ENCODE measurements around the gene PMPCA. TPM values are rescaled to one million over a fixed set of nuclear protein-coding genes. Genes with fewer than 3 reads are reported as not detected.

The PMPCA gene
- total and polyA plus RNA-seq, 2 donors (not counting 3 experiments of a cell fraction or from before 2014, with no cell fraction given): 69.0 to 75.3 TPM

DNA sequence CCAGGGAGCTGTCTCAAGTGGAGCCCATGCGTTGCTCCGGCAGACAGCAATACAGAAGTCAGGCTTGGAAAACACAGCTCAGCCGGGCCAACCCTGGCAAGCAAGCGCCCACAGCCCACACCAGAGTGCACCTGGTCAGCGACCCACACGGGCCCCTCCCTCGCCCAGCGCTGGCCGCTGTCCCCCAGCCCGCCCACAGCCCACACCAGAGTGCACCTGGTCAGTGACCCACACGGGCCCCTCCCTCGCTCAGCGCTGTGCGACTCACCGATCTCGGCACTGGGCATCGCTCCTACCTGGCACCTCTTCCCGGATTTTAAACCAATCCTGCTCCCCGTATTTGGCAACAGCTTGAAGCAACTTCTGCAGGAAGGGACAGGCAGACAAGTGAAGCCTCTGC is 23.2 kb upstream of the PMPCA start:
- H3K4me2 ChIP-seq (ENCODE audit: insufficient read depth, low read length): no peak overlapping the region
- no peaks in the 10 kb centered on the region for H3K9me1 ChIP-seq (replicated peaks; ENCODE audit: control insufficient read depth, extremely low read depth, insufficient read depth, low read length)
- no peak overlapping the region for H2AFZ ChIP-seq (ENCODE audit: low read depth, low read length)
- TF ChIP-seq CTCF (IDR thresholded peaks at IDR 0.05; ENCODE audit: extremely low read depth in 1 of 2, insufficient read depth in 1 of 2, low read depth in 1 of 2, low read length in 2 of 2): no peak
- TF ChIP-seq EZH2 (IDR thresholded peaks at IDR 0.05; ENCODE audit: borderline replicate concordance, low read depth, low read length, severe bottlenecking): no peak
- TF ChIP-seq, protein P1, sequence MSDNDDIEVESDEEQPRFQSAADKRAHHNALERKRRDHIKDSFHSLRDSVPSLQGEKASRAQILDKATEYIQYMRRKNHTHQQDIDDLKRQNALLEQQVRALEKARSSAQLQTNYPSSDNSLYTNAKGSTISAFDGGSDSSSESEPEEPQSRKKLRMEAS (IDR thresholded peaks at IDR 0.05; ENCODE audit: insufficient read depth, insufficient read length): no peak
- no peak for TF ChIP-seq MYC (IDR thresholded peaks at IDR 0.05; ENCODE audit: low read depth, low read length)
- no peak for TF ChIP-seq JUN (IDR thresholded peaks at IDR 0.05; ENCODE audit: borderline replicate concordance, insufficient read depth, insufficient read length, low read depth)
- no peak for TF ChIP-seq GATA2 (IDR thresholded peaks at IDR 0.05; ENCODE audit: insufficient read depth, insufficient read length, low read depth, low read length)
- TF ChIP-seq POLR2AphosphoS5 (IDR thresholded peaks at IDR 0.05; ENCODE audit: insufficient read depth, low read depth, low read length): no peak
- no peak for TF ChIP-seq FOS (IDR thresholded peaks at IDR 0.05; ENCODE audit: borderline replicate concordance, insufficient read depth, low read length)
- TF ChIP-seq POLR2A (IDR thresholded peaks at IDR 0.05; ENCODE audit: low read depth, low read length): no peak
- no peak overlapping the region for H3K9ac ChIP-seq (replicated peaks; ENCODE audit: extremely low read depth, insufficient read depth, low read length)
- ChIA-PET CTCF (no interaction called here), POLR2A (no interaction called here)
- no peaks in the 10 kb centered on the region for H3K79me2 ChIP-seq (ENCODE audit: control insufficient read depth, insufficient read depth, low read length)
- intact Hi-C loops (cut with micrococcal nuclease): no loop called here
- H4K20me1 ChIP-seq (replicated peaks; ENCODE audit: control insufficient read depth, extremely low read depth, insufficient read depth, low read length): no peaks in the 10 kb centered on the region
- no peaks in the 10 kb centered on the region for H3K9me3 ChIP-seq (replicated peaks; ENCODE audit: control insufficient read depth, insufficient read depth, low read length)
- DNase-seq (ENCODE audit: low read depth, low spot score) (no peak), FAIRE-seq (no peak)
- no peaks in the 10 kb centered on the region for H3K4me1 ChIP-seq (ENCODE audit: control insufficient read depth, extremely low read depth, insufficient read depth, low read length)
- BruUV-seq (replicated peaks): no TSS peak
- no peak overlapping the region for H3K27ac ChIP-seq (ENCODE audit: insufficient read depth, low read depth, low read length)
- H3K27me3 ChIP-seq (ENCODE audit: control insufficient read depth in 2 of 2, insufficient read depth in 2 of 2, low read length in 2 of 2): no peaks in the 10 kb centered on the region
- H3K36me3 ChIP-seq (ENCODE audit: control insufficient read depth in 2 of 2, extremely low read depth in 1 of 2, insufficient read depth in 2 of 2, low read length in 2 of 2): peaks cover 4 to 55% of the 10 kb centered on the region in 2 experiments
- dilution Hi-C loops (cut with MboI; ENCODE audit: extremely low pct_ligation_motif_present, low sequenced_read_pairs): no loop called here
- H3K4me3 ChIP-seq (replicated peaks in 1 of 3; ENCODE audit: insufficient read depth in 1 of 3, low read depth in 1 of 3, low read length in 3 of 3): no peak overlapping the region

All from endothelial cell of umbilical vein (primary cell).